Measurements from ENCODE around the gene PTPRE.

- TF ChIP-seq CTCF (IDR thresholded peaks at IDR 0.05) (no peak), POLR2A (IDR thresholded peaks at IDR 0.05) (no peak)
Measured at GRCh38 chr10:128052696-128053095, 145.8 kb downstream of the PTPRE start.
